Lower lobe of right lung (tissue), 2 donors: ENCODE measurements around the gene LYZL1. TPM values are rescaled to one million over a fixed set of nuclear protein-coding genes. Genes with fewer than 3 reads are reported as not detected.

Source experiments
- ATAC-seq, 2 donors: fragments of 200-7000 bp; cut with Tn5 transposase; one replicate each; pipeline ENCODE4 v1.9.1; 2020 to 2022; ENCODE audit warnings: mild to moderate bottlenecking in 2 of 2, moderate library complexity in 2 of 2
- DNase-seq: peaks from one replicate; pipeline ENCODE4 v3.0.0-alpha.2; 2020
- H3K27ac ChIP-seq: fragments of 200-600 bp; one replicate; pipeline ENCODE4 v1.8.0; 2022
- H3K27me3 ChIP-seq: fragments of 200-600 bp; one replicate; pipeline ENCODE4 v1.8.0; 2022; ENCODE audit warnings: low read depth
- H3K36me3 ChIP-seq: fragments of 200-600 bp; one replicate; pipeline ENCODE4 v1.8.0; 2022; ENCODE audit warnings: mild to moderate bottlenecking
- H3K4me1 ChIP-seq: fragments of 200-600 bp; one replicate; pipeline ENCODE4 v1.8.0; 2022
- H3K4me3 ChIP-seq: fragments of 200-600 bp; one replicate; pipeline ENCODE4 v1.8.0; 2022; ENCODE audit warnings: mild to moderate bottlenecking
- H3K9me3 ChIP-seq: fragments of 200-600 bp; one replicate; pipeline ENCODE4 v1.8.0; 2022
- intact Hi-C: fragments of 100-400 bp; cut with DNase I; formaldehyde crosslinking; loops from one replicate; pipeline ENCODE4 v1.11.0; 2022
- total RNA-seq: library from RNA; stranded (reverse); fragmentation: NEBNext Ultra II Directional; extraction: Animal tissue kit (Norgen Biotek cat#: 25700); gene quantifications from one replicate; pipeline ENCODE4 v1.2.1, GENCODE V29; 2021
- TF ChIP-seq, protein P1 (sequence below): fragments of 200-600 bp; IDR thresholded peaks from one replicate; pipeline ENCODE4 v1.8.0; 2022; ENCODE audit warnings: antibody characterized with exemption, mild to moderate bottlenecking
- donor health status: DM: no; HTN: yes; CAD: no; lungs with severe emphysema.

The LYZL1 gene
- total RNA-seq, 1 donor from 2014 or later = not detected

DNA sequence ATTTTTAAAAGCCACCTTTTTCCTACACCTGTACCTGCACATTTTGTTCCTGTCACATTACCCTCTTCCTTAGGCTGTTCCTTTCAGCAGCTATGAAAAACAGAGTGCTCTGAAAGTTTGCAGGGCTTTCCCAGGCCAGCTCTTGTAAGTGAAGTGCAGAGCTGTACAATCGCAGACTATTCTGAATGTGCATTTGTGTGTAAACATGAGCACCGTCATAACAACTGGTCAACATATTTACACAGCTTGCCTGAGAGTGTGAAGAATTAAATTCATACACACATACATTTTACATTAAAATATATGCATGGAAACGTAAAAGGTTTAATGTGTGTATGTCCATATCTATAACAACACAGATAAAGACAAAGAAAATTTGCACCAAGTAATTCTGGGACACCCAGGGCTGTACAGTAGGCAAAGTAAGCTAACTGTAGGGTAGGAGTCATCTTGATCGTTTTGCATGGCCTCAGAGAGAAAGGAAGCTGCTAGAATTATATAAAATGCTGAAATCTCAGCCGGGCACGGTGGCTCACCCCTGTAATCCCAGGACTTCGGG is 23.6 kb upstream of the LYZL1 start:
- Histone ChIP-seq H3K27me3 (peaks cover 4% of the 10 kb centered on the region), H3K9me3 (no peaks in the 10 kb centered on the region), H3K4me1 (no peaks in the 10 kb centered on the region), H3K4me3 (no peak overlapping the region), H3K27ac (no peak overlapping the region), H3K36me3 (no peaks in the 10 kb centered on the region)
- intact Hi-C loops = no loop called here
- TF ChIP-seq, protein P1, sequence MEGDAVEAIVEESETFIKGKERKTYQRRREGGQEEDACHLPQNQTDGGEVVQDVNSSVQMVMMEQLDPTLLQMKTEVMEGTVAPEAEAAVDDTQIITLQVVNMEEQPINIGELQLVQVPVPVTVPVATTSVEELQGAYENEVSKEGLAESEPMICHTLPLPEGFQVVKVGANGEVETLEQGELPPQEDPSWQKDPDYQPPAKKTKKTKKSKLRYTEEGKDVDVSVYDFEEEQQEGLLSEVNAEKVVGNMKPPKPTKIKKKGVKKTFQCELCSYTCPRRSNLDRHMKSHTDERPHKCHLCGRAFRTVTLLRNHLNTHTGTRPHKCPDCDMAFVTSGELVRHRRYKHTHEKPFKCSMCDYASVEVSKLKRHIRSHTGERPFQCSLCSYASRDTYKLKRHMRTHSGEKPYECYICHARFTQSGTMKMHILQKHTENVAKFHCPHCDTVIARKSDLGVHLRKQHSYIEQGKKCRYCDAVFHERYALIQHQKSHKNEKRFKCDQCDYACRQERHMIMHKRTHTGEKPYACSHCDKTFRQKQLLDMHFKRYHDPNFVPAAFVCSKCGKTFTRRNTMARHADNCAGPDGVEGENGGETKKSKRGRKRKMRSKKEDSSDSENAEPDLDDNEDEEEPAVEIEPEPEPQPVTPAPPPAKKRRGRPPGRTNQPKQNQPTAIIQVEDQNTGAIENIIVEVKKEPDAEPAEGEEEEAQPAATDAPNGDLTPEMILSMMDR = no peak
- ATAC-seq = no peak
- DNase-seq = no peak

DNA sequence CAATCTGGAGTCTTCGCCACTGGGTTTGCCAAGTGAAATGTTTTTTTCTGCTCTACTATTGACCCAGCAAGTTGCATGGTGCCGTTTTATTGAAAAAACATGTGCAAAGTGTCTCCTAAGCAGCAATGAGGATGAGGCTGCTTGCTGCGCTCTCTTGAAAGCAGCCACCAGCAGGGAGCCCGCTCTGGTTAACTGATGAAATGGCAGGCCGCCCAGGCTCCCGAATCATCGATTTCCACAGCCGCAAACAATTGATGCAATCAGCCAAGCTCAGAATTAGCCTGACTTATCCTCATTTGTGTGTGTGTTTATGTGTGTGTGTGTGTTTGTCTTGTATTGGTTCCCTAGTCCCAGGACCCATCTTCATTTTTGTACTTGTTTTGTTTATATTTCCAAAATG is 22.2 kb upstream of the LYZL1 start:
- H3K27me3 ChIP-seq = no peaks in the 10 kb centered on the region
- intact Hi-C loops = no loop called here
- H3K4me3 ChIP-seq = no peak overlapping the region
- TF ChIP-seq, protein P1 = no peak
- no peak overlapping the region for H3K27ac ChIP-seq
- no peaks in the 10 kb centered on the region for H3K9me3 ChIP-seq
- H3K36me3 ChIP-seq = no peaks in the 10 kb centered on the region
- no peaks in the 10 kb centered on the region for H3K4me1 ChIP-seq
- ATAC-seq = no peak
- no peak for DNase-seq

DNA sequence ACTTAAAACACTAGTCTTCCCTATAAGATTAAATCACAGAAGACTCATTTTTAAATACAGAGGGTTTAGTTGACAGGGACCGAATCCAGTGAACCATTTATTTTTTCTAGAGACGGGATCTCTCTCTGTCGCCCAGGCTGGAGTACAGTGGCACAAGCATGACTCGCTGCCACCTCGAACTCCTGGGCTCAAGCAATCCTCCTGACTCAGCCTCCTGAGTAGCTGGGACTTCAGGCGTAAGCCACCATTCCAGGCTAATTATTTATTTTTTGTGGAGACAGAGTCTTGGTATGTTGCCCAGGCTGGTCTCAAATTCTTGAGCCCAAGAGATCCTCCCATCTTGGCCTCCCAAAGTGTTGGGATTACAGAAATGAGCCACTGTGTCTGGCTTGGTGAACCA is 20.9 kb upstream of the LYZL1 start:
- no peak for ATAC-seq
- no peak overlapping the region for H3K27ac ChIP-seq
- TF ChIP-seq, protein P1 = no peak
- no peak for DNase-seq
- H3K4me1 ChIP-seq = no peaks in the 10 kb centered on the region
- H3K36me3 ChIP-seq = no peaks in the 10 kb centered on the region
- no peak overlapping the region for H3K4me3 ChIP-seq
- no peaks in the 10 kb centered on the region for H3K27me3 ChIP-seq
- no peaks in the 10 kb centered on the region for H3K9me3 ChIP-seq
- intact Hi-C loops = no loop called here

DNA sequence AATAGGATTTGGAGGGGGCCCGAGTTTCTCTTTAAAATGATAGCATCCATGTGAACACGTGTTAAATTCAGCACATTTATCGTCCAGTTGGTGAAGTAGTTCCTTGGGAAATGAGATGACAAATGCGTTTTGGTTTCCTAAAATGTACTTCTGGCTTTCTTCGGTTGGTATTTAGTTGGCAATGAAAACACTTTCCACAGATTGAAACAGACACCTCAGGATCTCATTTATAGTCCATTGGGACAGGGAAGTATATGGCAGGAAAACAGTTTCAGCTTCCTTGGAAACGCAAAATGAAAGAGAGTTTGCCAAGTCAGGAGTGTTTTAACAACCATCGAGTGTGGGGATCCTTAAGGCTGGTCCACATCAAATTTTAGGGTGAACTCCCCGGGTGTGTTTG is 19.4 kb upstream of the LYZL1 start:
- intact Hi-C loops = no loop called here

DNA sequence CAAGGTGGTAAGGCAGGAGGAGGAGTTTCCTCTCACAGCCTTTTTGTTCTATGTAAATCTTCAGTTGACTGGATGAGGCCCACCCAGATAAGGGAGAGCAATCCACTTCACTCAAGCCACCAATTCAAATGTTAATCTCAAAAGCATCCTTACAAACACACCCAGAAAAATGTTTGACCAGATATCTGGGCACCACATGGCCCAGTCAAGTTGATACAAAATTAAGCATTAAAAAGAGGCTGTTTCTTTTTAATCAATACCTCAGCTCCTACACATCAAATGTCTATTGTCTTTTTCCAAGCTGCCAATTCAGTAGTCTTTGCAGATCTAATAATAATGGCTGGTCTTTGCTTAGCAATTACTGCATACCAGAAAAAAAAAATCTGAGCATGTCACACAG is 18.0 kb upstream of the LYZL1 start:
- H3K27me3 ChIP-seq = no peaks in the 10 kb centered on the region
- no peak overlapping the region for H3K27ac ChIP-seq
- no peaks in the 10 kb centered on the region for H3K4me1 ChIP-seq
- intact Hi-C loops = no loop called here
- no peak for ATAC-seq
- DNase-seq = no peak
- H3K36me3 ChIP-seq = no peaks in the 10 kb centered on the region
- H3K4me3 ChIP-seq = no peak overlapping the region
- TF ChIP-seq, protein P1 = no peak
- H3K9me3 ChIP-seq = no peaks in the 10 kb centered on the region

More for the DNA sequence above, 19.4 kb upstream of the LYZL1 start:
- no peak for ATAC-seq
- Histone ChIP-seq H3K27ac (no peak overlapping the region), H3K27me3 (no peaks in the 10 kb centered on the region), H3K9me3 (no peaks in the 10 kb centered on the region), H3K36me3 (no peaks in the 10 kb centered on the region), H3K4me1 (no peaks in the 10 kb centered on the region), H3K4me3 (no peak overlapping the region)
- no peak for DNase-seq
- TF ChIP-seq, protein P1 = no peak

DNA sequence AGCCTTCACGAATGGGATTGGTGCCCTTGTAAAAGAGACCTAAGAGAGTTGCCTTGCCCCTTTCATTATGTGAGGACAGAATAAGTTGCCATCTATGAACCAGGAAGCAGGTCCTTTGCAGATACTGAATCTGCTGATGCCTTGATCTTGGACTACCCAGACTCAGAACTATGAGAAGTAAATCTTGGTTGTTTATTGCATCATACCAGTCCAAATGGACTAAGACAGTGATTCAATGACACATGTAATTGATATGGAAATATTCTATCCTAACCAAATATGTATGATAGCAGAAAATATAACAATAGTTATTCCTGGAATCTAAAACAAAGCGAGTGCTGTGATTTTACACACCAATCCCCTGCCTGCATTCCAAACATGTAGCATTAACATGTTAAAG is 17.0 kb upstream of the LYZL1 start:
- intact Hi-C loops = no loop called here
- Histone ChIP-seq H3K9me3 (no peaks in the 10 kb centered on the region), H3K36me3 (no peaks in the 10 kb centered on the region), H3K27me3 (no peaks in the 10 kb centered on the region), H3K27ac (no peak overlapping the region), H3K4me3 (no peak overlapping the region), H3K4me1 (no peaks in the 10 kb centered on the region)
- ATAC-seq = no peak
- DNase-seq = no peak
- TF ChIP-seq, protein P1 = no peak
